GM19452 (cell line): ENCODE data around the gene KCNB1.

Experiments used
- ATAC-seq: cut with Tn5 transposase; IDR thresholded peaks from one replicate; pipeline ENCODE4 v1.9.1; 2021; ENCODE audit not compliant: unreplicated experiment

KCNB1 gene

GRCh38 chr20:49471397-49471796 lies 11.1 kb downstream of the KCNB1 start:
- ATAC-seq = no peak

GRCh38 chr20:49470922-49471321 lies 11.5 kb downstream of the KCNB1 start:
- ATAC-seq = no peak

- ATAC-seq = no peak
These were observed 13.4 kb downstream of the KCNB1 start for GRCh38 chr20:49469060-49469459.

- ATAC-seq = no peak
These were observed 14.1 kb downstream of the KCNB1 start for GRCh38 chr20:49468412-49468811.

- ATAC-seq = no peak
These were observed 16.2 kb downstream of the KCNB1 start for GRCh38 chr20:49466114-49466912.

- ATAC-seq = no peak
These were observed 17.9 kb downstream of the KCNB1 start for GRCh38 chr20:49464556-49464955.

- ATAC-seq = no peak
These were observed 19.8 kb downstream of the KCNB1 start for GRCh38 chr20:49462626-49463025.

- ATAC-seq = no peak
These were observed 20.4 kb downstream of the KCNB1 start for GRCh38 chr20:49461894-49462620.

GRCh38 chr20:49460916-49461315 lies 21.6 kb downstream of the KCNB1 start:
- ATAC-seq = no peak

GRCh38 chr20:49460131-49460530 lies 22.3 kb downstream of the KCNB1 start:
- no peak for ATAC-seq

GRCh38 chr20:49459684-49460083 lies 22.8 kb downstream of the KCNB1 start:
- no peak for ATAC-seq

GRCh38 chr20:49457444-49457843 lies 25.0 kb downstream of the KCNB1 start:
- ATAC-seq = no peak

- ATAC-seq = no peak
These were observed 25.8 kb downstream of the KCNB1 start for GRCh38 chr20:49456646-49457045.

GRCh38 chr20:49455691-49456090 lies 26.8 kb downstream of the KCNB1 start:
- ATAC-seq = no peak

- ATAC-seq = no peak
These were observed 30.4 kb downstream of the KCNB1 start for GRCh38 chr20:49452011-49452482.

- ATAC-seq = no peak
These were observed 32.2 kb downstream of the KCNB1 start for GRCh38 chr20:49450281-49450721.

- no peak for ATAC-seq
These were observed 33.6 kb downstream of the KCNB1 start for GRCh38 chr20:49448917-49449316.

- ATAC-seq = no peak
These were observed 34.3 kb downstream of the KCNB1 start for GRCh38 chr20:49447946-49448809.

- no peak for ATAC-seq
These were observed 35.1 kb downstream of the KCNB1 start for GRCh38 chr20:49447364-49447763.

GRCh38 chr20:49446808-49447207 lies 35.7 kb downstream of the KCNB1 start:
- no peak for ATAC-seq

GRCh38 chr20:49446080-49446479 lies 36.4 kb downstream of the KCNB1 start:
- ATAC-seq = no peak
